Thyroid gland (tissue), 4 donors: ENCODE measurements around the gene CDH23.

ENCODE experiments used
- POLR2A ChIP-seq, 2 donors: fragments of 450-650 bp; IDR thresholded peaks; one replicate each; pipeline ENCODE4 v1.6.1; 2017; ENCODE audit warnings: antibody characterized with exemption in 2 of 2, mild to moderate bottlenecking in 2 of 2, moderate library complexity in 1 of 2
- TF ChIP-seq, protein P1 (sequence below), 6 experiments: fragments of 200-600 bp in 3 of 6; fragments of 450-650 bp in 3 of 6; sonication (generic) in 3 of 6; IDR thresholded peaks; one replicate each; pipeline ENCODE4 v1.5.1; 2016 to 2019; ENCODE audit warnings: antibody characterized with exemption in 6 of 6, mild to moderate bottlenecking in 2 of 6, inconsistent platforms in 1 of 6, moderate library complexity in 1 of 6

DNA sequence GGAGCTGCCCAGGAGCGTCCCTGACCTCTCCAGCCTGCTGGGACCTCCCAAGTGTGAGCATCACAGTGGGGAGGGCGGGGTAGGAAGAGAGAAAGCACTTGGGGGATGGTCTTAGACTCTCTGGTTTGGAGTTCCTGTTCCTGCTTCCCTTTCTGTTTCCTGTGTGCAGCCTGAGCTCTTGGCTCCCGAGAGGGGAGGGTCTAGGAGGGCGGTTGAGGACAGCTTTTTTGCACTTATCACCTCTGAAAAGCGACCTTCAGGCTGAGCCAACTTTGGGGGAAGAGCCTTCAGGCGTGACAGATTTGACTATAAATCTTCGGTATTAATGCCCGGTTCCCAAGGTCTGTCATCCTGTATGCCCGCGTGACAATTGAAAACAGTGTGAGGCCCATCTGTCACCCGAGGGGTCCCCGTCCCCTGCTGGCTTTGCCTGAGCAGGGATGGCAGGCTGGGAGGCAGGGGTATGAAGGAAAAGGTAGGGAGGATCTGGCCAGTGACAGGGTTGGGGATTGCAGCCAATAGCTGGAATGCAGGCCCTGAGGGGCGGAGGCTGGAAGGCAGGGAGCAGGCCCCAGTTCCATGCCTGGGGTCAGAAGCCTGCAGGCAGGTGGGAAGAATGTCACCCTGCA lies 78.6 kb downstream of the CDH23 start:
- TF ChIP-seq, protein P1, sequence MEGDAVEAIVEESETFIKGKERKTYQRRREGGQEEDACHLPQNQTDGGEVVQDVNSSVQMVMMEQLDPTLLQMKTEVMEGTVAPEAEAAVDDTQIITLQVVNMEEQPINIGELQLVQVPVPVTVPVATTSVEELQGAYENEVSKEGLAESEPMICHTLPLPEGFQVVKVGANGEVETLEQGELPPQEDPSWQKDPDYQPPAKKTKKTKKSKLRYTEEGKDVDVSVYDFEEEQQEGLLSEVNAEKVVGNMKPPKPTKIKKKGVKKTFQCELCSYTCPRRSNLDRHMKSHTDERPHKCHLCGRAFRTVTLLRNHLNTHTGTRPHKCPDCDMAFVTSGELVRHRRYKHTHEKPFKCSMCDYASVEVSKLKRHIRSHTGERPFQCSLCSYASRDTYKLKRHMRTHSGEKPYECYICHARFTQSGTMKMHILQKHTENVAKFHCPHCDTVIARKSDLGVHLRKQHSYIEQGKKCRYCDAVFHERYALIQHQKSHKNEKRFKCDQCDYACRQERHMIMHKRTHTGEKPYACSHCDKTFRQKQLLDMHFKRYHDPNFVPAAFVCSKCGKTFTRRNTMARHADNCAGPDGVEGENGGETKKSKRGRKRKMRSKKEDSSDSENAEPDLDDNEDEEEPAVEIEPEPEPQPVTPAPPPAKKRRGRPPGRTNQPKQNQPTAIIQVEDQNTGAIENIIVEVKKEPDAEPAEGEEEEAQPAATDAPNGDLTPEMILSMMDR (IDR thresholded peaks at IDR 0.05) = no peak
- no peak for TF ChIP-seq POLR2A (IDR thresholded peaks at IDR 0.05)
